ENCODE results near the gene UTS2.

The UTS2 gene

GRCh38 chr1:7809742-7810141, 43.1 kb downstream of the UTS2 start:
- DNase-seq, result no peak

GRCh38 chr1:7808253-7808844, 44.5 kb downstream of the UTS2 start:
- no peak for DNase-seq

- DNase-seq, result no peak
Measured at GRCh38 chr1:7805460-7805859, 47.4 kb downstream of the UTS2 start.

Data from KG1 (cell line).